ENCODE results near the gene GNAL.
"Not testable (repeated sequence)": the region's sequence is repeated elsewhere in the genome, so short reads cannot be mapped to it uniquely, and the experiment has no call there.

Gene GNAL

DNA sequence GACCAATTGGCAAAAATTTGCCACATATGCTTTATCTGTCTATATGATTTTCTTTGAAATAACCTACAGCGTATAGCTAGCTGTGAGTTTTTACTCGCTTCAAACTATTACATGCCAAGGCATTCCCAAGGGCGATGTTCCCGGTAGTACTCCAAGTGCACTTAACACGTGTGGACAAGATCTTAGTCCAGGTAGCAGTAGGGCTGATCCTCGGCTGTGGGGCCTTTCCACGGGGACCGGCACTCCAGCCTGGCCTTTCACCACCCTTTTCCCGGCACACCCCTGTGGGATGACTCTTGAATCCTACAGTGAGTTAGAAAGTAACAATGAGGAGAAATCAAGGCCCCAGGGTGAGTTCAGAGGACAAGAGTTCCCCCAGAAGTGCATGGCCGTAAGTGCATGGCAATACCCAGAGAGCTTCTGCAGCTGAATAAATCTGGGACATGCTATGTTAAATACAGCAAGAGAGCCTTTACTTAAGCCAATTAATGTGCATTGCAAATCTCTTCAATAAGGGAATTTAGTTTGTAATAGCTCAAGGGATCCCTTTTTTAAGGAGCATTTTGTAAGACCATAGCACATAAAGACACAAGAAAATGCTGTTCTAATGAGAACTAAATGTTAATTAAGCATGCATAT lies 188.6 kb downstream of the GNAL start:
- DNase-seq (ENCODE audit: low read depth): no peak

DNA sequence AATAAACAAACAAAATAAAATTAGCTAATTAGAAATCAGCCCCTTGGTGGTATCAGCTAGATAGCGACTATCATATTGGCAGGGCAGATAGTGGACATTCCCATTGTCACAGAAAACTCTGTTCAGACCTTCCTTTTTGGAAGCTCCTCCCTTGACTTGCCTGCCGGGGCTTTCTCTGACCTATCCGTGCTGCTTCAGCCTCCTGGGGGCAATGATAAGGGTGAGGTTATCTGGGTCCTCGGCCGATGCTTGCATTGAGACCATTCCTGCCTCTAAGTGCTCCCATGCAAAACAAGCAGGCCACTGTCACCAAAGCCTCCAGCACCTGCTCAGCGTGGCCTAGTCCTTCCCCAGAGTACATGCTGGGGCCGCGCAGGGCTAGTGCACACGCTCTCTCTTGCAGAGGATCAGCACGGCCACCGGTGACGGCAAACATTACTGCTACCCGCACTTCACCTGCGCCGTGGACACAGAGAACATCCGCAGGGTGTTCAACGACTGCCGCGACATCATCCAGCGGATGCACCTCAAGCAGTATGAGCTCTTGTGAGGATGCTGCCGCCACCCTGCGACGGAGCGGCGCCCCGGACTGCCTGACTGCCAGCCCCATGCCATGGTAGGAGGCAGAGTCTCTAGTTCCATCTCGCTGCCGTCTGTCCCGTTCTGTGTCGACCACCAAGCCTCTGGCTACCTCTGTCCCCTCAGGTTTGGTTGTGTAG lies 191.7 kb downstream of the GNAL start:
- no peak for DNase-seq (ENCODE audit: low read depth)

GRCh38 chr18:11882636-11883035 lies 193.6 kb downstream of the GNAL start:
- no peak for DNase-seq (ENCODE audit: low read depth)

- no peak for DNase-seq (ENCODE audit: low read depth)
Measured at GRCh38 chr18:11883153-11883552, 194.1 kb downstream of the GNAL start.

DNA sequence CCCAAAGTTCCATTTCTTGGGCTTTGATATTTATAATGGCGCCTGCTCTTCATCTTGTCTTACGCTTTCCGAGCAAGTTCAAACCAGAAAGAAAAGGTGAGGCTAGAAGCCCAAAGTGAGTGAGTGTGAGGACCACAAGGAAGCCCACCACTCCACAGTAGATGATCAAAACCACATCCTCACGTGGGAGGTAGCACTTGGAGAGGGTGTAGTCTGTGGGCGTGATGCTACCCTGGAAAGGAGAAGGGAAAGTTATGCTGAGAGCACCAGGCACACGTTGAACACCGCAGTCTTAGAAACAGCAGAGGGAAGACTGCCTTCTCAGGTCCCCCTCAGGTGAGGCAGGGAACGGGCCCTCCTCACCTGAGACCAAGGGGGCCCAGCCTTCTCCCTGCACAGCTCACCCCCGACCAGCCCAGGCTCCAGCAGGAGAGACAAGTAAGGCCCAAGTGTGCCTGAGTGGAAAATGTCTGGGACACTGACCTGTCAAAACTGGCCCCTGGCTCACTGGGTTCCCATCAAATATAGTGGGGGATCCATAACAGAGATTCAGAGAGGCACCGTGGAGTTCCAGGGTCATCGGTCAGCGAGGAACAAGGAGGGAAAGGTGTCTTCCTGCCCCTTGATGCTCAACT lies 195.4 kb downstream of the GNAL start:
- no peak for DNase-seq (ENCODE audit: low read depth)

DNA sequence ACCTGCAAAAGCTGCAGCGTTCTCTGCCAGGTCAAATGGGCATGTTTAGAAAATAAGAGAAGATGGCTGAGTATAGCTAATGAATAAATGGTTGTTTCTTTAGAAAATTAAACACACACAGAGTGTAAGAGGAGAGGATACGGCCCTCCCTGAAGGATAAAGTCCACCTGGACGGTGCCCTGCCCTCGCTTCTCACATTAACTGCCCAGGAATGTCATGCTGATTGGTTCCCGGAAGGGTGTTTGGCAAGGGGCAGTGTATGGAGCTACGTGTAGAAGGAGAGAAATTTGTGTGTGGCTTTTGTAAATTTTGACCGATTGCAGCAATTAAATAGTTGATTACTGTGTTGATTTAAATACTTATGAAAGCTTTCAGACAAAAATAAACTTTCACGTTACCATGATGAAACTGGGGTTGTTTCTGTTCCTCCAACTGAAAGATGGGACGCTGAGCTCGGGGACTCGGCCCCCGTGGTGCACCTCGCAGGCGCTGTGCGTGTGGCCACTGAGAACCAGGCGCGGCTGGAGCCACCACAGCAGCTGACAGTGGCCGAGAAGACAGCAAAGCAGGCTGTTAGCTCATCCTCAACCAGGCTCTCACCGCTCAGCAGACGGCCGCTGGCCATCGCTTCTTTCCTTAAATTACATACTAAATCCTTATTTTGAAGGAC lies 196.3 kb downstream of the GNAL start:
- DNase-seq (ENCODE audit: low read depth): no peak

GRCh38 chr18:11886577-11887110 lies 197.6 kb downstream of the GNAL start:
- no peak for DNase-seq (ENCODE audit: low read depth)

GRCh38 chr18:11887328-11888128 lies 198.5 kb downstream of the GNAL start:
- no peak for DNase-seq (ENCODE audit: low read depth)

GRCh38 chr18:11888726-11889125 lies 199.7 kb downstream of the GNAL start:
- DNase-seq (ENCODE audit: low read depth): no peak

DNA sequence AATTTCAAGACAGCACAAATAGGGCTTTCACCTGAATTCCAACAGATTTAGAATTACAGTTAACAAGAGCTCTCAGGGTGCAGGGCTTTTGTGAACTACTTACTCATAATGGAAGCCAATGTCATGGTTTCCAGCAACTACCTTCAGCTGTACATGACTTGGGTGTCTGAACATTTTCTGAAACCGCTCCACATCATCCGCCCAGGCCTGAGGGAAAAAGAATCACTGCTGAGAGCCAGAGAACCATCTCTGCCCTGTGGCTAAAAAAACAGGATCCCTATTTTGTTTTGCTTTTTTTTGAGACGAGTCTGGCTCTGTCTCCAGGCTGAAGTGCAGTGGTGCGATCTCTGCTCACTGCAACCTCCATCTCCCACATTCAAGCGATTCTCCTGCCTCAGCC lies 200.2 kb downstream of the GNAL start:
- no peak for DNase-seq (ENCODE audit: low read depth)

- no peak for DNase-seq (ENCODE audit: low read depth)
Measured at GRCh38 chr18:11891737-11892136, 202.7 kb downstream of the GNAL start.

- not testable (repeated sequence) for DNase-seq (ENCODE audit: low read depth)
Measured at GRCh38 chr18:11892438-11892837, 203.4 kb downstream of the GNAL start.

DNA sequence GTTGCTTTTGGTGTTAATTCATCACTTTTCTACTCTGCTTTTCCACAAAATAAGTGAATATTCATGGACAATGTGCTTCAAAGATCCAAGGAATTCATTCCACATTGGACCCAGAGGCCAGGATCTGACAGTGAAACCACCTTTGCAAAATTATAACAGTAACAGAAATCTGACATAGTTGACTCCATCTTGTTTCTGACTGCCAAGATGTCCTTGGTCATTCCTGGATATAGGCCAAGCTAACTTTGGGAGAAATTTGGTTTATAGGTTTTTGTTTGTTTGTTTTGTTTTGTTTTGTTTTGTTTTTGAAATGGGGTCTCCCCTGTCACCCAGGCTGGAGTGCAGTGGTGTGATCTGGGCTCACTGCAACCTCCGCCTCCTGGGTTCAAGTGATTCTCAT lies 208.7 kb downstream of the GNAL start:
- no peak for DNase-seq (ENCODE audit: low read depth)

GRCh38 chr18:11899063-11899462 lies 210.0 kb downstream of the GNAL start:
- DNase-seq (ENCODE audit: low read depth): no peak

DNA sequence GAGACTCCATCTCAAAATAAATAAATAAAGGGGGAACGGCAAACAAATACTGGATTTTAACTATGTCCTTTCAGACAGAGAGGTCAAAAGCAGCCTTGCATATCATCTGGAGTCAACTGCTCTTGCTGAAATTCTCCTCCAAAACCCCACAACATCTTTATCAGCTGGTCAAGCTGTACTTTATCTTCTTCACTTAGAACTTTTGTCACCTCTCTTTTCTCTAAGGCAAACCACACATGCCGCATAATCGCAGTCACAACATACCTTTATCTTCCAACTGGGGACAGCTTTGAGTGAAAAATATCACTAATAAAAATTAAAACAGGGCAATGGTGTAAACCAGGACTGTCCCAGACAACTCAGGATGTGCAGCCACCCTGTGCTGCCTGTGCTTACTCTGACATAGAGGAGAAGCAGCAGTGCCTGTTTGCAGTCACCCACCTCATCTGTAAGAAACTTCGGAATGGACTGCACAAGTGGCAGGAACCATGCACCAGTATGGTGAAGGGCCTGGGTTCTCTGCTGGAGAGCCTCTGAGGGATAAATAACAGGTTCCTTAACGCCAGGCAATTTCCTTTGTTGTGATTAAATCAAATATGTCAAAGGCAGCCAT lies 212.9 kb downstream of the GNAL start:
- no peak for DNase-seq (ENCODE audit: low read depth)

DNA sequence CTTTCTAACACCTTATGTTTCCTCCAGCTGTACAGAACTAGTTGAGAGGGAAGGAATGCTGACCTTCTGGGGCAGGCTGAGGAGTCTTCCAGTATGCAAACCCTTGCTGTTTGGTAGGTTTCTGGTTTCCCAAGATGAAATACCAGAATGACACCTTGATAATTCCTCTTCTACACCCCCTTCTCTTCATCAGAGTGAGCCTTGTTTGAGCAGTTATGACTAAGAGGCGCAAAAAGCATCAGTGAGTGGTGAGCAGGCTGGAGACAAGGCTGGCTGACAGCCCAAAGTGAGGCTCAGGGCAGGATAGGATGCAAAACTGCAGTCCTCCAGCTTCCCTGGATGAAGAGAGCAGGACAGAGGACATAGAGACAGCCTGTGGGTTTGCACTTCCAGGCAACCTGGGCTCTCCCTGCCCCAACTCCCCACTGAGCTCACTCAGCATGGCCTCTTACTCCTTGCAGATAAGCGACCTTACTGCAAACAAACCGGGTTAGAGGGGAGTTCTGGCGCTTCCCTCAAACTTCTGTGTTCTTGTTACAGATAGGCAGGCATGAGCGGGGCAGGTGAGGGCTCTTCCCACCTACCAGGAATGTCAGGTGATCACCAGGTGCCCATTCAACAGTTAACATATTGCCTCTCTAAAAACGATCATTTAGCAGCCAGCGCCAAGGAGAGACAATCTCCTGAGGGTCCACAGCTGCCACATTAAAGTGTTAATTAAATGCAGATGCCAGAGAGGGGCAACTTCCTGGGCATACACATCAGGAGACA lies 213.6 kb downstream of the GNAL start:
- no peak for DNase-seq (ENCODE audit: low read depth)

- no peak for DNase-seq (ENCODE audit: low read depth)
Measured at GRCh38 chr18:11905613-11906012, 216.5 kb downstream of the GNAL start.

GRCh38 chr18:11906176-11906575 lies 217.1 kb downstream of the GNAL start:
- DNase-seq (ENCODE audit: low read depth): no peak

DNA sequence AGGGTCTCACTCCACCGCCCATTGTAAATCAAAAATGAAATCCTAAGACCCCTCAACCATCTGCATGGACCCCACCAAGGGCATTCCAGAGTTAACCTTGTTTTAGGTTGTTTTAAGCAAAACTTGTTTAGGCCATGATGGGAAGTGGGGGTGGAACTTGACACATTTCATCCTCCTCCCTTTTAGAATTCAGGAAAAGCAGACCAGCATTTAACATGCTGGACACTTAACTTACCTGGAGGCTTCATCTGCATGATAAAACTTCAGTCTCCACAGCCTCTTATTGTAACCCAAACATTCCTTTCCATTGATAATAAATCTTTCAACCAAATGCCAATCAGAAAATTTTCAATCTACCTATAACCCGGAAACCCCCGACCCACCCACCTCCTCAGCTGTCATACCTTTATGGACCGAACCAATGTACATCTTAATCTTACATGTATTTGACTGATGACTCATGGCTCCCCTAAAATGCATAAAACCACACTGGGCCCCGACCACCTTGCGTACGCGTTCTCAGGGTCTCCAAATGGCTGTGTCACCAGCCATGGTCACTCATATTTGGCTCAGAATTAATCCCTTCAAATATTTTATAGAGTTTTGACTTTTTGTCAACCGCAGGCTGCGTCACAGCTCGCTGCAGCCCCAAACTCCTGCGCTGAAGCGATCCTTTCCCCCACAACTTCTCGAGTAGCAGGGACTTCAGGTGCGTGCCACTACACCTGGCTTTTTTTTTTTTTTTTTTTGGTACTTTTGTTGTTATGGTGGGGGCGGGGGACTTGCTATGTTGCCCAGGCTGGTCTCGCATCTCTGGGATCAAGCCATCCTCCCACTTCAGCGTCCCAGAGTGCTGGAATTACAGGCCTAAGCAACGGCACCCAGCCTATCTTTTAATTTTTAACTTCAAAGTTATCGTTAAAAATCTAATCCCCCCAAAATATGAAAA lies 218.1 kb downstream of the GNAL start:
- DNase-seq (ENCODE audit: low read depth): no peak

Data from GM04503 (cell line).